Measurements from ENCODE around the gene ASTL.

ASTL gene

DNA sequence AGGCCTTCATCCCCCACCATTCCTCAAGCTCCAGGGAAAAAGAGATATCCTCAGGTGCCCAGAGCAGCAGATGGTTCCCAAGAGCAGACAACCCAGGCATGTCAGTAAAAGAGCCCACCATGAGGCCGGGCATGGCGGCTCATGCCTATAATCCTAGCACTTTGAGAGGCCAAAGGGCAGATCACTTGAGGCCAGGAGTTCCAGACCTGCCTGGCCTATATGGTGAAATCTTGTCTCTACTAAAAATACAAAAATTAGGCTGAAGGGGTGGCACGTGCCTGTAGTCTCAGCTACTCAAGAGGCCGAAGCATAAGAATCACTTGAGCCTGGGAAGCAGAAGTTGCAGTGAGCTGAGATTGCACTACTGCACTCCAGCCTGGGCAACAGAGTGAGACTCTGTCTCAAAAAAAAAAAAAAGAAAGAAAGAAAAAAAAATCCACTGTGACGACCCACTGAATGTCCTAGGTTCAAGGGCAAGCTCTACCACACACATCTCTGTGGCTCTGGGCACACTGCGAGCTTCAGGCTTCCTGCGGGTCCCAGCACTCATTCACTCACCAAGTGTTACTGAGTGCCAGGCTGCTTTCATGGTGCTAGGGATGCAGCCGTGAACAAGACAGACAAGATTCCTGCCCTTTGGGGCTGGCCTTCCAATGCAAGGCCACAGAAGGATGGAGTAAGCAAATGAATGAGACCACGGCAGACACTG is 13.4 kb upstream of the ASTL start:
- WGBS, 2 experiments (ENCODE audit: insufficient coverage in 2 of 2) = 89 to 92% methylated on average over 7 to 9 of the region's 9 CpGs
- Histone ChIP-seq H3K4me3 (ENCODE audit: extremely low read depth, insufficient read depth, low read length, poor library complexity, severe bottlenecking) (no peak overlapping the region), H3K27ac (ENCODE audit: low read depth, low read length, severe bottlenecking) (no peak overlapping the region), H3K9me3 (ENCODE audit: control insufficient read depth, low read length) (no peaks in the 10 kb centered on the region), H3K4me1 (ENCODE audit: control insufficient read depth, insufficient read depth, low read length, poor library complexity, severe bottlenecking) (peaks cover 23% of the 10 kb centered on the region), H3K36me3 (ENCODE audit: control insufficient read depth, insufficient read depth, low read length) (no peaks in the 10 kb centered on the region)

GRCh38 chr2:96150791-96151594 is 12.7 kb upstream of the ASTL start:
- H3K4me3 ChIP-seq (ENCODE audit: extremely low read depth, insufficient read depth, low read length, poor library complexity, severe bottlenecking) = no peak overlapping the region
- H3K27ac ChIP-seq (ENCODE audit: low read depth, low read length, severe bottlenecking) = no peak overlapping the region
- peaks cover 30% of the 10 kb centered on the region for H3K4me1 ChIP-seq (ENCODE audit: control insufficient read depth, insufficient read depth, low read length, poor library complexity, severe bottlenecking)
- H3K36me3 ChIP-seq (ENCODE audit: control insufficient read depth, insufficient read depth, low read length) = no peaks in the 10 kb centered on the region
- no peaks in the 10 kb centered on the region for H3K9me3 ChIP-seq (ENCODE audit: control insufficient read depth, low read length)
- WGBS, 2 experiments (ENCODE audit: insufficient coverage in 2 of 2) = 91 to 93% methylated on average over 10 to 14 of the region's 14 CpGs

GRCh38 chr2:96150007-96150640 is 11.8 kb upstream of the ASTL start:
- WGBS, 2 experiments (ENCODE audit: insufficient coverage in 2 of 2) = 92 to 100% methylated on average over 2 of the region's 6 CpGs
- Histone ChIP-seq H3K27ac (ENCODE audit: low read depth, low read length, severe bottlenecking) (no peak overlapping the region), H3K4me3 (ENCODE audit: extremely low read depth, insufficient read depth, low read length, poor library complexity, severe bottlenecking) (no peak overlapping the region), H3K4me1 (ENCODE audit: control insufficient read depth, insufficient read depth, low read length, poor library complexity, severe bottlenecking) (peaks cover 30% of the 10 kb centered on the region), H3K36me3 (ENCODE audit: control insufficient read depth, insufficient read depth, low read length) (no peaks in the 10 kb centered on the region), H3K9me3 (ENCODE audit: control insufficient read depth, low read length) (no peaks in the 10 kb centered on the region)

- Histone ChIP-seq H3K4me1 (ENCODE audit: control insufficient read depth, insufficient read depth, low read length, poor library complexity, severe bottlenecking) (peaks cover 30% of the 10 kb centered on the region), H3K4me3 (ENCODE audit: extremely low read depth, insufficient read depth, low read length, poor library complexity, severe bottlenecking) (no peak overlapping the region), H3K36me3 (ENCODE audit: control insufficient read depth, insufficient read depth, low read length) (no peaks in the 10 kb centered on the region), H3K27ac (ENCODE audit: low read depth, low read length, severe bottlenecking) (peak overlapping the region; percentile 75), H3K9me3 (ENCODE audit: control insufficient read depth, low read length) (no peaks in the 10 kb centered on the region)
- WGBS, 2 experiments (ENCODE audit: insufficient coverage in 2 of 2) = 42 to 45% methylated on average over 16 to 23 of the region's 29 CpGs
These were observed 10.3 kb upstream of the ASTL start for GRCh38 chr2:96148410-96149217.

- H3K4me3 ChIP-seq (ENCODE audit: extremely low read depth, insufficient read depth, low read length, poor library complexity, severe bottlenecking) = no peak overlapping the region
- H3K4me1 ChIP-seq (ENCODE audit: control insufficient read depth, insufficient read depth, low read length, poor library complexity, severe bottlenecking) = peaks cover 30% of the 10 kb centered on the region
- H3K36me3 ChIP-seq (ENCODE audit: control insufficient read depth, insufficient read depth, low read length) = no peaks in the 10 kb centered on the region
- no peaks in the 10 kb centered on the region for H3K9me3 ChIP-seq (ENCODE audit: control insufficient read depth, low read length)
- peak overlapping the region; percentile 41 for H3K27ac ChIP-seq (ENCODE audit: low read depth, low read length, severe bottlenecking)
- WGBS, 2 experiments (ENCODE audit: insufficient coverage in 2 of 2) = 55 to 81% methylated on average over 2 to 7 of the region's 9 CpGs
These were observed 9.4 kb upstream of the ASTL start for GRCh38 chr2:96147593-96148201.

DNA sequence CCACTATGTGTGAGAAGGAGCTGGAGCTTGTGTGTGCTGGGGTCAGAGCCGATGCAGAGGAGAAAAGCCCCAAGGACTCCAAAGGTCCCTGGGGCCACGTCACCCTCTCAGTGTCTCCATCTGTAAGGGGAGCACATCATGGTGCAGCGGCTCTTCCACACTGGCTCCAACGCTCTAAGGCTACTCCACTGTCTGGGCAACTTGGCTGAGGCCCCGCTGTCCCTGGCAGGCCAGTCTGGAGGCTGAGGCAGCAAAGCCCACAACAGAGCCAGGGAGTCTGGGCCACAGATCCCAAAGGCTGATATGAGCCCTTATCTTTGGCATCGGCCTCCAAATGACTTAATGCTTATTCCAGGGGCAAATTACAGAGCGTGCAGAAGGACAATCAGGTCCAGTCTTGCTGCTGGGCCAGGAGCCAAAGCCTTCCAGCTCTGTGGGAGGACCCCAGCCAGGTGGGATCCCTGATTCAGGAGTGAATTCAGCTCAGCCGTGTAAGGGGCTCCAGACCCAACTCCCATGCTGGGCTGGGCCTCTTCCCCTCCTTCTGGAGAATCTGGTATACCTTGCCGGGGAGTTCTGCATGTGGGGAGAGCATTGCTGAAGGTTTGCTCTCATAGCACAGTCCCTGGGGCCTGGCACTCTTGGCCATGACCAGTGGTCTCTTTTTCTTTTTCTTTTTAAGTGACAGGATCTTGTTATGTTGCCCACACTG is 8.7 kb upstream of the ASTL start:
- no peaks in the 10 kb centered on the region for H3K9me3 ChIP-seq (ENCODE audit: control insufficient read depth, low read length)
- no peak overlapping the region for H3K4me3 ChIP-seq (ENCODE audit: extremely low read depth, insufficient read depth, low read length, poor library complexity, severe bottlenecking)
- peaks cover 30% of the 10 kb centered on the region for H3K4me1 ChIP-seq (ENCODE audit: control insufficient read depth, insufficient read depth, low read length, poor library complexity, severe bottlenecking)
- no peaks in the 10 kb centered on the region for H3K36me3 ChIP-seq (ENCODE audit: control insufficient read depth, insufficient read depth, low read length)
- H3K27ac ChIP-seq (ENCODE audit: low read depth, low read length, severe bottlenecking) = no peak overlapping the region
- WGBS, 2 experiments (ENCODE audit: insufficient coverage in 2 of 2) = 86 to 90% methylated on average over 8 to 9 of the region's 9 CpGs

GRCh38 chr2:96146153-96146880 is 8.0 kb upstream of the ASTL start:
- 84 to 87% methylated on average over 13 to 17 of the region's 20 CpGs for WGBS, 2 experiments (ENCODE audit: insufficient coverage in 2 of 2)
- H3K9me3 ChIP-seq (ENCODE audit: control insufficient read depth, low read length) = no peaks in the 10 kb centered on the region
- H3K36me3 ChIP-seq (ENCODE audit: control insufficient read depth, insufficient read depth, low read length) = no peaks in the 10 kb centered on the region
- no peak overlapping the region for H3K27ac ChIP-seq (ENCODE audit: low read depth, low read length, severe bottlenecking)
- H3K4me1 ChIP-seq (ENCODE audit: control insufficient read depth, insufficient read depth, low read length, poor library complexity, severe bottlenecking) = peaks cover 30% of the 10 kb centered on the region
- no peak overlapping the region for H3K4me3 ChIP-seq (ENCODE audit: extremely low read depth, insufficient read depth, low read length, poor library complexity, severe bottlenecking)

- H3K36me3 ChIP-seq (ENCODE audit: control insufficient read depth, insufficient read depth, low read length) = no peaks in the 10 kb centered on the region
- H3K4me3 ChIP-seq (ENCODE audit: extremely low read depth, insufficient read depth, low read length, poor library complexity, severe bottlenecking) = peak overlapping the region; percentile 36
- 52 to 87% methylated on average over 2 to 3 of the region's 3 CpGs for WGBS, 2 experiments (ENCODE audit: insufficient coverage in 2 of 2)
- H3K4me1 ChIP-seq (ENCODE audit: control insufficient read depth, insufficient read depth, low read length, poor library complexity, severe bottlenecking) = peaks cover 30% of the 10 kb centered on the region
- no peak overlapping the region for H3K27ac ChIP-seq (ENCODE audit: low read depth, low read length, severe bottlenecking)
- H3K9me3 ChIP-seq (ENCODE audit: control insufficient read depth, low read length) = no peaks in the 10 kb centered on the region
These were observed 7.5 kb upstream of the ASTL start for GRCh38 chr2:96145848-96146152.

DNA sequence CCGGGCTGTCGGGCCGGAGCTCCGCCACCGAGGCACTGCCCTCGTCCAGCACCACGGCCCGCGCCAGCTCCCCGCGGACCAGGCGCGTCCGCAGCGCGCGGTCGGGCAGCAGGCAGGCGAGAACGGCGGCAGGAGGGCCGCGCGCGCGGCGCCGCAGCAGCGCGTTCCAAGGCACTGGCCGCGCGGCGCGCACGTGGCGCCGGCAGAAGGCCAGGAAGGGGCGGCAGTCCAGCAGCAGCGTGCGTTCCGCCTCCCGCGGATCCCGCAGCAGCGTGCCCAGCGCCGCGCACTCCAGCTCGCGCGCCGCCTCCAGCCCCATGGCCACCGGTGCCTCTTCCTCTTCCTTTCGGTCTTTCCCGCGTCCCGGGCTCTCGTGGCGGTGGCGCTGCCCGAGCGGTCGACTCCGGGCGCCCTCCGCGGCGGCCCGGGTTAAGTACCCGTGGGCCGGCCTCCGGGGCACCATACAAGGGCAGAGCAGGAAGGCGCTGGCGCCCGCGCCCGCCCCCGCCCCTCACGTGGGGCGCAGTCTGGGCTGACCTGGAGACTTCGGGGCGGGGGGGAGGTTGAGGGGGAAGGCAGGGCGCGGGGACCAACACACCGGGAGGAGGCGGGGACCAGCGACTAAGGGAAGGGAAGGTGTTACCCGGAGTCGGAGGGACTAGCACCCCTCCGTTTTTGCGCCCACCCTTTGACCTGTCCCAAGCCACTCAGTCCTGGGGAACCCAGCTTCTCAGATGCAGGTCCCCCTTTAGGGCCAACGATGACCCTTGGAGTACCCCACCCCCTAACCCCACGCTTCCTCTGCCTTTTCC is 6.9 kb upstream of the ASTL start, which contains the start of gene DUSP2:
DUSP2 (minus strand) TSS at position 405 of the 812 bp plus-strand sequence; CDS start at position 319, 86 bp downstream.
- WGBS, 2 experiments (ENCODE audit: insufficient coverage in 2 of 2) = 5 to 7% methylated on average over 55 to 61 of the region's 94 CpGs
- no peak within 1 kb of the TSS for H3K27ac ChIP-seq (ENCODE audit: low read depth, low read length, severe bottlenecking)
- H3K9me3 ChIP-seq (ENCODE audit: control insufficient read depth, low read length) = no peaks in the 10 kb centered on the region
- H3K36me3 ChIP-seq (ENCODE audit: control insufficient read depth, insufficient read depth, low read length) = no peaks in the 10 kb centered on the region
- peaks cover 30% of the 10 kb centered on the region for H3K4me1 ChIP-seq (ENCODE audit: control insufficient read depth, insufficient read depth, low read length, poor library complexity, severe bottlenecking)
- peak within 1 kb of the TSS; percentile 36 for H3K4me3 ChIP-seq (ENCODE audit: extremely low read depth, insufficient read depth, low read length, poor library complexity, severe bottlenecking)

Data from mesodermal cell (in vitro differentiated cells).